Measurements from ENCODE around the gene TP53I3. TPM values are rescaled to one million over a fixed set of nuclear protein-coding genes. Genes with fewer than 3 reads are reported as not detected.

TP53I3 gene
- total and polyA plus RNA-seq, 8 donors, result 17.0 to 43.0 (median 22.7) TPM

GRCh38 chr2:24123195-24123921 lies 38.7 kb upstream of the TP53I3 start, which contains the start of the genes FAM228B and PFN4:
FAM228B (plus strand) TSS chr2:24123469; CDS start chr2:24124362, 893 bp downstream.
PFN4 (minus strand) TSS chr2:24123334; CDS start chr2:24122535, 799 bp downstream.
- no peak for TF ChIP-seq CTCF (IDR thresholded peaks at IDR 0.05)
- Histone ChIP-seq H3K9me3 (no peaks in the 10 kb centered on the region), H3K27me3 (no peaks in the 10 kb centered on the region), H3K27ac (peak within 1 kb of the TSS; percentile 66 to 89 (median 82)), H3K4me3 (peak within 1 kb of the TSS; percentile 55 to 73 (median 68)), H3K36me3 (no peaks in the 10 kb centered on the region), H3K4me1 (peaks cover 0 to 10% (median 5%) of the 10 kb centered on the region in 3 donors)
- intact Hi-C loops (cut with DNase I), result no loop called here
- ATAC-seq (peak; percentile 97 to 98 (median 98)), DNase-seq (peak; percentile 87 to 95 (median 90)), FAIRE-seq (no peak)
- WGBS, 2 donors, result 1% methylated on average over 73 to 103 of the region's 103 CpGs

- no peak for FAIRE-seq
- TF ChIP-seq CTCF (IDR thresholded peaks at IDR 0.05), result no peak
- Histone ChIP-seq H3K36me3 (no peaks in the 10 kb centered on the region), H3K27ac (peak overlapping the region; percentile 66 to 89 (median 82)), H3K9me3 (no peaks in the 10 kb centered on the region), H3K4me1 (peaks cover 0 to 10% (median 5%) of the 10 kb centered on the region in 3 donors), H3K27me3 (no peaks in the 10 kb centered on the region), H3K4me3 (peak overlapping the region; percentile 55 to 73 (median 68))
- 7 to 8% methylated on average over 15 of the region's 15 CpGs for WGBS, 2 donors
- DNase-seq, result no peak
- ATAC-seq, result peak in 1 of 4 donors; percentile 6
- intact Hi-C loops (cut with DNase I), result no loop called here
Observed at GRCh38 chr2:24122366-24123194, 37.9 kb upstream of the TP53I3 start.

- Histone ChIP-seq H3K4me3 (no peak overlapping the region), H3K27ac (no peak overlapping the region), H3K27me3 (no peaks in the 10 kb centered on the region), H3K4me1 (peaks cover 0 to 10% (median 5%) of the 10 kb centered on the region in 3 donors), H3K36me3 (no peaks in the 10 kb centered on the region), H3K9me3 (no peaks in the 10 kb centered on the region)
- WGBS, 2 donors, result 80 to 83% methylated on average over 4 of the region's 4 CpGs
- no peak for TF ChIP-seq CTCF (IDR thresholded peaks at IDR 0.05)
- DNase-seq, result no peak
- ATAC-seq, result no peak
- intact Hi-C loops (cut with DNase I), result no loop called here
- FAIRE-seq, result no peak
Observed at GRCh38 chr2:24121469-24121868, 36.8 kb upstream of the TP53I3 start.

- H3K4me3 ChIP-seq, result no peak overlapping the region
- no peak for ATAC-seq
- WGBS, 2 donors, result 86 to 90% methylated on average over 5 of the region's 5 CpGs
Observed at GRCh38 chr2:24121066-24121465, 36.4 kb upstream of the TP53I3 start.

More at GRCh38 chr2:24121066-24121465, 36.4 kb upstream of the TP53I3 start:
- H3K4me1 ChIP-seq, result peaks cover 0 to 10% (median 5%) of the 10 kb centered on the region in 3 donors
- no peaks in the 10 kb centered on the region for H3K36me3 ChIP-seq
- no peak for FAIRE-seq
- TF ChIP-seq CTCF (IDR thresholded peaks at IDR 0.05), result no peak
- intact Hi-C loops (cut with DNase I), result no loop called here
- no peaks in the 10 kb centered on the region for H3K9me3 ChIP-seq
- H3K27ac ChIP-seq, result no peak overlapping the region
- no peaks in the 10 kb centered on the region for H3K27me3 ChIP-seq
- no peak for DNase-seq
